ENCODE measurements around the gene OLR1.

DNA sequence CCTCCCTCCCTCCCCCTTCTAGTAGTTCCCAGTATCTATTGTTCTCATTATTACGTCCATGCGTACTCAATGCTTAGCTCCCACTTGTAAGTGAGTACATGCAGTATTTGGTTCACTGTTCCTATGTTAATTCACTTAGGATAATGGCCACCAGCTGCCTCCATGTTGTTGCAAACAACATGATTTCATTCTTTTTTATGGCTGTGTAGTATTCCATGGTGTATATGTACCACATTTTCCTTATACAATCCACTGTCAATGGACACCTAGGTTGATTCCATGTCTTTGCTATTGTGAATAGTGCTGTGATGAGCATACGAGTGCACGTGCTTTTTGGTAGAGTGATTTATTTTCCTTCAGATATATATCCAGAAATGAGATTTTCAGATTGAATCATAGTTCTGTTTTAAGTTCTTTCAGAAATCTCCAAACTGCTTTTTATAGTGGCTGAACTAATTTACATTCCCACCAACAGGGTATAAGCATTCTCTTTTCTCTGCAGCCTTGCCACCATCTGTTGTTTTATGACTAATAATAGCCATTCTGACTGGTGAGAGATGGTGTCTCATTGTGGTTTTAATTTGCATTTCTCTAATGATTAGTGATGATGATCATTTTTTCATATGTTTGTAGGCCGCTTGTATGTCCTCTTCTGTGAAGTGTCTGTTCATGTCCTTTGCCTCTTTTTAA is 24.1 kb downstream of the OLR1 start:
- TF ChIP-seq POLR2A (IDR thresholded peaks at IDR 0.05) = no peak
- TF ChIP-seq, protein P1, sequence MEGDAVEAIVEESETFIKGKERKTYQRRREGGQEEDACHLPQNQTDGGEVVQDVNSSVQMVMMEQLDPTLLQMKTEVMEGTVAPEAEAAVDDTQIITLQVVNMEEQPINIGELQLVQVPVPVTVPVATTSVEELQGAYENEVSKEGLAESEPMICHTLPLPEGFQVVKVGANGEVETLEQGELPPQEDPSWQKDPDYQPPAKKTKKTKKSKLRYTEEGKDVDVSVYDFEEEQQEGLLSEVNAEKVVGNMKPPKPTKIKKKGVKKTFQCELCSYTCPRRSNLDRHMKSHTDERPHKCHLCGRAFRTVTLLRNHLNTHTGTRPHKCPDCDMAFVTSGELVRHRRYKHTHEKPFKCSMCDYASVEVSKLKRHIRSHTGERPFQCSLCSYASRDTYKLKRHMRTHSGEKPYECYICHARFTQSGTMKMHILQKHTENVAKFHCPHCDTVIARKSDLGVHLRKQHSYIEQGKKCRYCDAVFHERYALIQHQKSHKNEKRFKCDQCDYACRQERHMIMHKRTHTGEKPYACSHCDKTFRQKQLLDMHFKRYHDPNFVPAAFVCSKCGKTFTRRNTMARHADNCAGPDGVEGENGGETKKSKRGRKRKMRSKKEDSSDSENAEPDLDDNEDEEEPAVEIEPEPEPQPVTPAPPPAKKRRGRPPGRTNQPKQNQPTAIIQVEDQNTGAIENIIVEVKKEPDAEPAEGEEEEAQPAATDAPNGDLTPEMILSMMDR (IDR thresholded peaks at IDR 0.05) = no peak

Measured in esophagus squamous epithelium (tissue), 4 donors.